ENCODE data around the gene ADAMTS4.

Gene ADAMTS4

DNA sequence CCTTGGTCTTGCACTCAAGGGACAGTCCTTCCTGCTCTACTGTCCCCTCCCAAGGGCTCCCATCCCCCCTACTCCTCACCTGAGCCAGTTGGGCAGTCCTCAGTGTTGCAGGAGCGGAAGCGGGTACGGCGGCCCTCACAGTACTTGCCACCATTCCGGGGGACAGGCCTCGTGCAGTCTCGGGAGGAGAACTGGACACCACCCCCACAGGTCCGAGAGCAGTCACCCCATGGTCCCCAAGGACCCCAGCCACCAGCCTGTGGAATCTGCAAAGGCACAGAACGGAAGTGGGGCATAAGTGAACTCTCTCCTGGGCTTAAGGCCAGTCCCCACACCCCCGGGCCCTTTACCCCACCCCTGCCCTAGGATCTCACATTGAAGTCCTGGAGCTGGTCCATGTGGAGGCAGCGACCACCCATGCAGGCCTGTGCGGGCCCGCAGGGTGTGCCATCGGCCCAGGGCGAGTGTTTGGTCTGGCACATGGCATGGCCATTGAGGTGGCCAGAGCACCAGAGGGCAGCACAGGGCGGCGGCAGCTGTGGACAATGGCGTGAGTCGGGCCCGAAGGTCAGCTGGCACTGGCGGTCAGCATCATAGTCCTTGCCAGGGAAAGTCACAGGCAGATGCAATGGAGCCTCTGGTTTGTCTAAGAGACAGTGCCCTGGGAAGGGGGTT, 5.2 kb downstream of the ADAMTS4 start:
- DNase-seq, result no peak

- peak; percentile 60 to 71 for DNase-seq
Observed at GRCh38 chr1:161192476-161193465, 6.1 kb downstream of the ADAMTS4 start.

DNA sequence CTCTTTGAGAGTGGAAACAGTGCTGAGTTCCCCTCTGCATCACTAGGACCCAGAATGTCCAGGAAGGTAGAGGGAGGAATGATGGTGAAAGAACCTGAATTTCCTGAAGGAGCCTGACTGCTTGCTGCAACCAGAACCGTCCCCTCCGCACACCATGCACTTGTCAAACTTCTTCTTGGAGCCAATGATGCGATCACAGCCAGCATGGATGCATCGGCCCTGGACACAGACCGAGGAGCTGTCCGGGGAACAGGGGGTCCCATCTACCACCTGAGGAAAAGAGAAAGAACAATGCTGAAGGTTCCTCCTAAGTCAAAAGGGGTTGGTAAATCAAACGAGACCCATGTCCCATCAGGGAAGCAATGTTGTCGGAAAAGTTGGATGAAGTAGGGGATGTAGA, 6.9 kb downstream of the ADAMTS4 start:
- no peak for DNase-seq

- no peak for DNase-seq
Observed at GRCh38 chr1:161190962-161191521, 7.8 kb downstream of the ADAMTS4 start.

- no peak for DNase-seq
Observed at GRCh38 chr1:161189036-161189435, 9.8 kb downstream of the ADAMTS4 start.

DNA sequence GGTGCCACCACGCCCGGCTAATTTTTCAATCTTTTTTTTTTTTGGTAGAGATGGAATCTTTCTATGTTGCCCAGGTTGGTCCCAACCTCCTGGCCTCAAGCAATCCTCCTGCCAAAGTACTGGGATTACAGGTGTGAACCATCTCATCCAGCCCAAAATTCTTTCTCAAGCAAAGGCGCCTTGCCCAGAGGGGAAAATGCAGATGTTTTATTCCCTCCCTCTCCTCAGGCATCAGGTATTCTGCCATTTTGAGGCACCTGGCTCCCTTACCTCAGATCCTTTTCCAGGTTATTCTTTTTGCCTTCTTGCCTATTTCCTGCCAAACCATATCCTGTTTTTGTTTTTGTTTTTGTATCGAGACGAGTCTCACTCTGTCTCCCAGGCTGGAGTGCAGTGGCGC, 10.5 kb downstream of the ADAMTS4 start:
- no peak for DNase-seq

DNA sequence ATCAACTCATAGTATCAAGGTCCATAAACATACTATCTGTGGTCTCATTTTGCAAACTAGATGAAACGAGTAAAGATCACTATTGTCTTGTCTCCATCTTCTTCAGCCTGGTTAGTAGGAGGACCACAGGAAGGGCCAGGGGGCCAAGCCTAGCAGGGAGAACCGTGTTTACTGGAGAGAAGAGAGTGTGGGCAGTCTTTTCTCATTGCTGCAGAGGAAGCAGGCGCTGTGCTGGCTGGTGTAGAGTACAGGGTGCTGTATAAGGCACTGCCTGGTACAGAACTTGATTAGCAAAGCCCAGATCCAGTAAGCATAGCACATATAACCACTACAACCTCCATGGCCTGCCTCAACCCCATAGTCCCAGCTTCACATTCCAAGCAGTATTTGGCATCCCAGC, 11.5 kb downstream of the ADAMTS4 start:
- DNase-seq, result no peak

DNA sequence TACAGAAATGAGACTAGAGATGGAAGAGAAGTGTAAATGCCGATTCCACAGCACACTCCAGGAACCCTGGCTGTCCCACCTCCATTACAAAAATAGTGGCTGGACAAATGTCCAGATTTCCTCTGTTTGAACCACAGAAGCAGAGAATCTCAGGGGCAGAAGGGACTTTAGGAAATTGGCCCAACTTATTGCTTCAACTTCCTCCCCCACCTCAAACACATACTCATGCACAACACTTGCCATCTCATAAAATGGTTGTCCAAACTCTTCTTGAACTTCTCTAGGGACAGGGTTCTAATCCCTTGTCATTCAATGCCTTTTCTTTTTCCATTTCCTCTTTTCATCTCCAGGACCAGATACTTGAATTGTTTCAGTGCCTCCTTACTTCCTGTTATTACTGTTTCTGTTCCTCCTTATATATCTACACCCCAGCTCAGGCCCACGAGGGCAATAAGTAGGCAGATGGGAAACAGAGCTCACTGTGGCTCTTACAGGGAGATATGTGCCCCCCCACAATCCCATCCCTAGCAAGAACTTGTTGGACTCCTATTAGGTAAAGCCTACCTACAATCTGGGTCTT, 13.0 kb downstream of the ADAMTS4 start:
- DNase-seq, result no peak

DNA sequence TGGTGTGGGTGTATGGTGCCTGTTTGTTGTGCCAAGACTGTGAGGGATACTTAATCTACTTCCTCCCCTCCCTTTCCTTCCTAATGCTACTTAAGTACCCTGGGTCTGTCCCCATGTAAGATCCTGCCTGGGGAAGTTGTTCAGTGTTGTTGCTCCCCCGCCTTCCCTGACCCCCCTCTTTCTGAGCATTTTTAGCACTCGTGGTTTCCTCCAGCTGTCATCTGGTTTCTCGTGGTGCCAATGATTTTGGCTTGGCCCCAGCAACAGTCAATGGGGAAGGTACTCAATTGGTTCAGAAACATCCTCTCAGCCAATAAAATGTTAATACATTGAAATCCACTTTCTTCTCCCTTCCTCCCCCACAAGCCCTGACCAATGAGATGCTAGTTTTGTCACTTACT, 13.6 kb downstream of the ADAMTS4 start:
- DNase-seq, result peak; percentile 61 to 67

DNA sequence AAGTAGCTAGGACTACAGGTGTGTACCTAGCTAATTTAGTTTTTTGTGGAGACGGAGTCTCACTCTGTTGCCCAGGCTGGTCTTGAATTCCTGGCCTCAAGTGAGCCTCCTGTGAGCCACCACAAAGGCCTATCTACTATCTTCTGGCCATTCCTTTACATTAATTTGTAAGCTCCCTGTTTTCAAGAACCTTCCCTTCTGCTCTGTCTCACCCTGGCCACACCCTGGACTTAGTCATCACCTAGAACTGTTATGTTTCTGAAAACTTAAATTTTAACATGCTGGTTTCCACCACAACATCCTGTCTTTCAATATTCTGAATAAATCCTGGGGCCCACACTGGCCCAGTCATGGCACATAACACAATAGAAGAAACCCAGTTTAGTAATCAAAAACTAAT, 16.6 kb downstream of the ADAMTS4 start:
- peak; percentile 64 to 71 for DNase-seq

DNA sequence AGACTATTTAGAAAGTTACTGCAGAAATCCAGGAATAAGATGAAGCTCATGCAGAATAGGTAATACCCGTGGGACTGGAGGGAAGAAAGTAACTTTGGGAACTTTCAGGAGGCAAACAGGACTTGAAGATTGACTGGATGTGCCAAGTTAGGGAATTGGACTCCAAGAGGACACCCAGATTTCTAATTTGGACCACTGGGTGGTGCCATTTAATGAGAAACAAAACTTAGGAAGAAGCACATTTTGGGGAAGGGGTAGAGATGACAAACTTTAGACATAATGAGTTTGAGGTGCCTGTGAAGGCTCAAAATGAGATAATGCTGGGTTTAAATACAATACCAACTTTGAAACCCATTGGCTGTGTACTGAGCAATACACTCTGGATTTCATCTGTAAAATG, 18.2 kb downstream of the ADAMTS4 start:
- no peak for DNase-seq

GRCh38 chr1:161179698-161180097, 19.2 kb downstream of the ADAMTS4 start:
- DNase-seq, result no peak

GRCh38 chr1:161177936-161178244, 21.0 kb downstream of the ADAMTS4 start:
- DNase-seq, result no peak

- peak; percentile 98 to 99 for DNase-seq
Observed at GRCh38 chr1:161177112-161177935, 21.5 kb downstream of the ADAMTS4 start, which contains the start of gene B4GALT3. B4GALT3 (minus strand) TSS chr1:161177507; CDS start chr1:161176060, 1,447 bp downstream.

GRCh38 chr1:161176468-161177111, 22.3 kb downstream of the ADAMTS4 start:
- no peak for DNase-seq

DNA sequence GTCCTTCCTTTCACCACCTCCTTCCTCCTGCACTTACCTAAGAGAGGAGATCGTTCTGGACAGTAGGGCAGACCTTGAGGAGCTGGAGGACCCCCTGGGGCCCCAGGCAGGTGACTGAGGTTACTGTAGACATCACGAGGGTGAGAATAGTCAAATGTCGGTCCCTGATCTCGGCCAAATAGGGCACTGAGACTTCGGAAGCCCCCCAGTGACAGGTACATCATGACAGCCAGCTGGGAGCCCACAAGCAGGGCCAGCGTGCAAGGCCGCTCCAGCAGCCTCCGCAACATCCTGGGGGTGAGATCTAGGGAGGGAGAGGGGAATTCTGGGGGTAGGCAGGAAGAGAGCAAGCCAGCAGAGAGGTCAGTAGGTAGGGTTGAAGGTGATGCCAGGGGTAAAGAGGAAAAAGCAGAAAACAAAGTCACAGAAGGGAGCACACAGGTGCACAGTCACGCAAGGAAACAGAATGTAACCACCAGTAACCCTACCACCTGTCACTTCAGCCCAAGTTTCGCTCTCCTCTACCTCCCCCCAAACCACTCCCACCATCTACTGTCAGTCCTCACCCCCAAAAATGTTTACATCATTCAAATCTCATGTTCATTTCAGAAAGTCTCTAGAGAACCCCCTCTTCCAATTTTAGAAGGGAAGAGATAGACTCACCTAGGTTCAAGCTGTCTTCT, 22.9 kb downstream of the ADAMTS4 start:
- no peak for DNase-seq

DNA sequence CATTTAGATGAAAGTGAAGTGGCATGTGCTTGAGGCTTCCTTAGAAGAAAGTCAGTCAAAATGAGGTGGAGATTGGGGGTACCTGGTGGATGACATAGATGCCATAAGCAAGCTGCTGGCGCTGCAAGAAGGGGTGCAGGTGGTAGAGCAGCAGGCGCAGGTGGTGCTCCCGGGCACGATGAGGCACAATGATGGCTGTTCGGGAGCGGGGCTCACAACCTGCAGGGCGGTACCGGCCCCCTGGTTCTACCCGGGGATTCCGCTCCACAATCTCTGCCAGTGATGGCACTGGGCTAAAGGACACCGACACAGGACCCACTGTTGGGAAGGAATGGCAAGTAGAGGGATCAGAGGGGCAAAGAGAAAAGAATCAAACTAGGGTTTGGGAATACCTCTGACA, 23.9 kb downstream of the ADAMTS4 start:
- DNase-seq, result no peak

- DNase-seq, result no peak
Observed at GRCh38 chr1:161173711-161174110, 25.1 kb downstream of the ADAMTS4 start.

- DNase-seq, result no peak
Observed at GRCh38 chr1:161172776-161173376, 26.0 kb downstream of the ADAMTS4 start.

DNA sequence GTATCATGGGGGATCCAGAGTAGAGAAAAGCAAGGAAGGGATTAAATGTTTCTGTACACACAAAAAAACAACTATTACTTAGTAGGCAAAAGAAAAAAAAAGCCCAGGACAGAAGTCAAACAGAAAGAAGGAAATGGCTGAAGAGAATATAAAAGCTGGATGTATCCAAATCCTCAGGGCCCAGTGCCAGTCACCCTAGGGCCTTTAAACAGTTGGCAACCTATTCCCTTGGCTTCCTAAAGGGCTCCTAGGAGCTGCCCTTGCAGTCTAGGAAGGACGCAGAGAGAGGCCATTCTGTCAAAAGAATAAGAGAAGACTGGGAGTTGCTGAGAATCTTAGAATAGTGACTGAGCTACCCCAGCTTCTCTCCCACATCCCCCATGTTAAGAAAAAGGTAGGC, 26.5 kb downstream of the ADAMTS4 start:
- DNase-seq, result no peak

DNA sequence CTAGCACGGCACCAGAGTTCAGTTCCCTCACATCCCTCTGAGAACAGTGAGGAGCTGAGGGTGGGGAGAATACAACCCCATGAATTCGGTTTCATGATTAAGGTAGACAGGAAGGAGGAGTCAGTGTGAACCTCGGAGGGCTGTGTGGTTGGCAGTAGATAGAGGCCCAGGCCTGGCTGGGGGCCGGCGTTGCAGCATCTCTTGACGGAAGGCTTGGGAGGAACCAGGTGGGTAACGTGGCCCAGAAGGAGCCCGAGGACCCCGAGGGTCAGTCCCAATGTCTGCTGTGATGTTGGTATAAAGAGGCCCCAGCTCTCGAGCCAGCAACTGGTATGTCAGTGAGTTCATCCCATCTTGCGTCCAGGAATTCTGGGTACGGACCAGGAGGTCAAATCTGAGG, 27.2 kb downstream of the ADAMTS4 start:
- DNase-seq, result no peak
